Hepatocyte (in vitro differentiated cells): ENCODE data around the gene ECSIT.

Experiments used
- EZH2phosphoT487 ChIP-seq: fragments of 200-600 bp; sonication (generic); IDR thresholded peaks from one replicate; pipeline ENCODE4 v1.6.1; 2018; ENCODE audit warnings: antibody characterized with exemption, mild to moderate bottlenecking, low read depth, moderate library complexity; ENCODE audit not compliant: unreplicated experiment, severe bottlenecking
- TF ChIP-seq, protein P1 (sequence below): fragments of 200-600 bp; sonication (generic); IDR thresholded peaks from 2 replicates; pipeline ENCODE4 v1.5.1; 2016; ENCODE audit warnings: antibody characterized with exemption, mild to moderate bottlenecking; ENCODE audit not compliant: poor library complexity

DNA sequence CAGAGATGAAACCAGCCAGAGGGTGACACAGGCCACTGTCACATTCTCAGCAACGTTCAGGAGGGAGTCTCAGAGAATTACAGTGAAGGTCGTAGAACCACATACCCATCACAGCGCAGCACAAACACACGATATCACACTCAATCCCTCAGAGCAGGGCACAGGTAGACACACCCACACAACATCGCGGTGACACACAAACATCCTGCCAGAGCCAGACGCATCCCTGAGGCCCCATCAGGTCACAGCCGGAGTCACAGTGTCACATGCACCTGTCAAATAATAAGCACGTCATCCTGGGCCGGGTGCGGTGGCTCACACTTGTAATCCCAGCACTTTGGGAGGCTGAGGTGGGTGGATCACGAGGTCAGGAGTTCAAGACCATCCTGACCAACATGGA, 65.5 kb downstream of the ECSIT start:
- TF ChIP-seq, protein P1, sequence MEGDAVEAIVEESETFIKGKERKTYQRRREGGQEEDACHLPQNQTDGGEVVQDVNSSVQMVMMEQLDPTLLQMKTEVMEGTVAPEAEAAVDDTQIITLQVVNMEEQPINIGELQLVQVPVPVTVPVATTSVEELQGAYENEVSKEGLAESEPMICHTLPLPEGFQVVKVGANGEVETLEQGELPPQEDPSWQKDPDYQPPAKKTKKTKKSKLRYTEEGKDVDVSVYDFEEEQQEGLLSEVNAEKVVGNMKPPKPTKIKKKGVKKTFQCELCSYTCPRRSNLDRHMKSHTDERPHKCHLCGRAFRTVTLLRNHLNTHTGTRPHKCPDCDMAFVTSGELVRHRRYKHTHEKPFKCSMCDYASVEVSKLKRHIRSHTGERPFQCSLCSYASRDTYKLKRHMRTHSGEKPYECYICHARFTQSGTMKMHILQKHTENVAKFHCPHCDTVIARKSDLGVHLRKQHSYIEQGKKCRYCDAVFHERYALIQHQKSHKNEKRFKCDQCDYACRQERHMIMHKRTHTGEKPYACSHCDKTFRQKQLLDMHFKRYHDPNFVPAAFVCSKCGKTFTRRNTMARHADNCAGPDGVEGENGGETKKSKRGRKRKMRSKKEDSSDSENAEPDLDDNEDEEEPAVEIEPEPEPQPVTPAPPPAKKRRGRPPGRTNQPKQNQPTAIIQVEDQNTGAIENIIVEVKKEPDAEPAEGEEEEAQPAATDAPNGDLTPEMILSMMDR: no peak
- TF ChIP-seq EZH2phosphoT487: no peak
